ENCODE measurements around the gene NPL.

The NPL gene

GRCh38 chr1:182872881-182873280 lies 83.3 kb downstream of the NPL start:
- no peak for DNase-seq

DNA sequence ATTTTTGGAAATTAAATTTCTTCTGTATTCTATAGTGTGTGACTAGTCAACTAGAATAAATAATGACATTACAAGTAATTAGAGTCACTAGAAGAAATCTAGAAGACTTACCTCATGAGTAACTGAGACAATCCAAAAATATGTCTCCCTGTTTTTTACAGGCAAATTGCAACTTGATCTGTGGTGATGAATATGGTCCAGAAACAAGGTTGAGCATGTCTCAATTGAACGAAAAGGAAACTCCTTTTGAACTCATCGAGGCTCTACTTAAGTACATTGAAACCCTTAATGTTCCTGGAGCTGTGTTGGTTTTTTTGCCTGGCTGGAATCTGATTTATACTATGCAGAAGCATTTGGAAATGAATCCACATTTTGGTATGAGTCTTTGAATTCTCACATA lies 86.3 kb downstream of the NPL start:
- no peak for TF ChIP-seq CTCF (IDR thresholded peaks at IDR 0.05)
- no peak overlapping the region for H3K27ac ChIP-seq
- no peak overlapping the region for H3K4me3 ChIP-seq
- H3K27me3 ChIP-seq: no peaks in the 10 kb centered on the region
- no peaks in the 10 kb centered on the region for H3K4me1 ChIP-seq
- H3K9me3 ChIP-seq: no peaks in the 10 kb centered on the region
- peaks cover 95 to 100% (median 100%) of the 10 kb centered on the region in 3 donors for H3K36me3 ChIP-seq
- DNase-seq: no peak
- intact Hi-C loops (cut with DNase I; ENCODE audit: low total_unique reads): no loop called here

More at GRCh38 chr1:182872881-182873280, 83.3 kb downstream of the NPL start:
- Histone ChIP-seq H3K27ac (no peak overlapping the region), H3K27me3 (no peaks in the 10 kb centered on the region), H3K4me3 (no peak overlapping the region), H3K4me1 (no peaks in the 10 kb centered on the region), H3K36me3 (peaks cover 94 to 100% (median 100%) of the 10 kb centered on the region in 3 donors), H3K9me3 (no peaks in the 10 kb centered on the region)
- intact Hi-C loops (cut with DNase I; ENCODE audit: low total_unique reads): no loop called here
- no peak for TF ChIP-seq CTCF (IDR thresholded peaks at IDR 0.05)

GRCh38 chr1:182877331-182877730 lies 87.8 kb downstream of the NPL start:
- Histone ChIP-seq H3K9me3 (no peaks in the 10 kb centered on the region), H3K4me3 (no peak overlapping the region), H3K27ac (no peak overlapping the region), H3K27me3 (no peaks in the 10 kb centered on the region), H3K36me3 (peaks cover 96 to 100% (median 100%) of the 10 kb centered on the region in 3 donors), H3K4me1 (no peaks in the 10 kb centered on the region)
- no peak for DNase-seq
- no peak for TF ChIP-seq CTCF (IDR thresholded peaks at IDR 0.05)
- intact Hi-C loops (cut with DNase I; ENCODE audit: low total_unique reads): no loop called here

- H3K36me3 ChIP-seq: peaks cover 96 to 100% (median 100%) of the 10 kb centered on the region in 3 donors
- no peaks in the 10 kb centered on the region for H3K27me3 ChIP-seq
- DNase-seq: no peak
- H3K4me3 ChIP-seq: no peak overlapping the region
- no peak for TF ChIP-seq CTCF (IDR thresholded peaks at IDR 0.05)
- H3K4me1 ChIP-seq: no peaks in the 10 kb centered on the region
- no peaks in the 10 kb centered on the region for H3K9me3 ChIP-seq
- H3K27ac ChIP-seq: no peak overlapping the region
- intact Hi-C loops (cut with DNase I; ENCODE audit: low total_unique reads): no loop called here
Observed at GRCh38 chr1:182877842-182878241, 88.3 kb downstream of the NPL start.

Measured in tibial artery (tissue), 4 donors.